HEK293T (cell line): Measurements from ENCODE around the gene TSPAN8.

ENCODE experiments used
- ARNT ChIP-seq: fragments of 450-650 bp; IDR thresholded peaks from 2 replicates; pipeline ENCODE4 v1.6.1; 2017; ENCODE audit warnings: mild to moderate bottlenecking
- FOXM1 ChIP-seq: fragments of 450-650 bp; IDR thresholded peaks from 2 replicates; pipeline ENCODE4 v1.6.1; 2017; ENCODE audit warnings: mild to moderate bottlenecking, borderline replicate concordance

DNA sequence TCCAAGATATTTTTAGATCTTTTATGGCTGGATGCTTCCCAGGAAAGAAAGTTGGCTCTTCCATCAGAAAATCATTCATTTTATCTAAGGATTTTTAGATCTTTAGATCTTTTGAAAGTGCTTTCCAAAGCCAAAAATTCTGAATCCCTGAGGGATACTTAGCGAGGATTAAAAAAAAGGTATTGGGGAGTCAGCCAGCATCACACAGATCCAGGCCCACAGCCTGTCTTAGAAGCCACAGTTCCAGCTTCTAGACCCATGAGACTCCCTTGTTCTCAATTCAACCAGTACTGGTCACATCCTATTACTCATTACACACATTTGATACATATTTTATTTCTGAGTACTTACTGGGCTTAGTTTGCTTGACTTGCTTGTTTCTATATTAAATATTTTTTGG, 49.9 kb downstream of the TSPAN8 start:
- TF ChIP-seq FOXM1 (no peak), ARNT (no peak)
